HG02588 (cell line): ENCODE data around the gene SHISA3.
A peak's percentile ranks its signal among the peaks of the same experiment; 100 is the strongest.
"Not testable (repeated sequence)": the region's sequence is repeated elsewhere in the genome, so short reads cannot be mapped to it uniquely, and the experiment has no call there.

Experiments
- ATAC-seq: cut with Tn5 transposase; IDR thresholded peaks from one replicate; pipeline ENCODE4 v1.9.1; 2021; ENCODE audit warnings: mild to moderate bottlenecking, moderate library complexity; ENCODE audit not compliant: unreplicated experiment

SHISA3 gene

DNA sequence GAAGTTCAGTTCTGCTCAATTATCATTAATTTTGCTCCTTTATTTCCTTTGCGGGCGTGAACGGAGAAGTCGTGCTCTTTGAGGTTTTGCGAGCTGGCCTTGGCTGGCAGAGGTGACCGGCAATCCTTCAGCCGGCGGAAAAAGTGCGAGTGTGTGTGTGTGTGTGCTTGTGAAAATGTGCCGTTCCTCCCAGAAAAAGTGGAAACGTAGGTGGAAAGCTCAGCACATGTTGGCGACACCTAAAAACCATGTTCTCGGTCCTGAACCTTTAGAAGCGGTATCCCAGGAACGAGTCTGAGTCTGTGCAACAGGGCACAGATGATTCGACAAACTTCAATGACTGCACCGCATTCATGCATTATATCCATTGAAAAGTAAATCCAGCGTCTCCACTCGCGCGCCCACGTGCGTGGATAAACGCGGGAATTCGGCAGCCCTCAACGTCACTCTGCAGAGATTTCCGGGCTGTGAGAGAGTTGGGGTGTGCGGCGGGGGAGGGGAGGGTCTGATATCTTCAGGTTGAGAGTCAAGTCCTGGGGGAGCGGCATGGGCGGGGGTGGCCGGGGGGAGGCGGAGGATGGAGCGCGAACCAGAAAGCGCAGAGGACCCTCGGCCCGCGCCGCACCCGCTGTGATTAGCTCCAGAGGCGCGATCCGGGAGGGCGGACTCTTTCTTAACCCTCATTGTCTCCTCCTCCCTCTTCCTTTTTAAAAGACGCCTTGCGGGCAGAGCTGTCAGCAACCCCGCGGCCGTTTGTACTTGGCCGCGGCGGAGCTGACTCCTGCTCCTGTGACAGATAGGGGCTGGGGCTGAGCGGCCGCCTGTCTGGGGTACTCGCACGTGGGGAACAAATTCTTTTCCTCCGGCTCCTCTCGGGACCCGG lies at the start of gene SHISA3:
TSS of gene SHISA3 (plus strand) at position 737 of the 883 bp plus-strand sequence. CDS start 569 bp downstream, outside the sequence.
- ATAC-seq: peak; percentile 33

DNA sequence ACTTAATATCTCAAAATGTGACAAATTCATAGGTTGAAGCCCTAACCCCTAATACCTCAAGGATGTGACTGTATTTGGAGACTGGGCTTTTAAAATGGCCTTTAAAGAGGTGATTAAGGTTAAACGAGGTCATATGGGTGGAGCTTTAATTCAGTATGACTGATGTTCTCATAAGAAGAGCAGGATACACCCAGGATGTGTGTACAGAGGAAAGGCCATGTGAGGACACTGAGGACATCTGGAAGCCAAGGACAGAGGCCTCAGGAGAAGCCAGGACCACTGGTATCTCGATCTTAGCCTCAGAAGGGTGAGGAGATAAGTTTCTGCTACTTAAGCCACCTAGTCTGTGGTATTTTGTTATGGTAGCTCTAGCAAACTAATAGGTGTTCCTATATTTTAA lies 49.0 kb upstream of the SHISA3 start:
- no peak for ATAC-seq

DNA sequence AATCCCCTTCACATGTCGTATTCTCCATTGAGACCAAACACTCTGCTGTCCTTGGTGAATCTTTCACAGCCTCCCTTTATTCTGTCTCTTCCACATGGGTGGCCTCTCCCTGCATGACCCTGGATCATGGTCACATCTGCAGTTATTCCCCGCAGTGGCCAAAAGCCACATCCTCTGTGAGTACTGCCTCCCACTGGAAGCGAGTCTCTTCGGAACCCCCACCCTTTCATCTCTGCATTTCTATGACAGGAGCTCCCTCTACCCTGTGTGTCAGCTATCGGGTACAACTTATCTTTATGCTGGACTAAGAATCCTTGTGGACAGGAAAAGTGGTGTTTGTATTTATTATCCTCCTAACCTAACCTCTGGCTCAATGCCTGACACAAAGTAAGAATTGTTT lies 48.6 kb upstream of the SHISA3 start:
- ATAC-seq: no peak

DNA sequence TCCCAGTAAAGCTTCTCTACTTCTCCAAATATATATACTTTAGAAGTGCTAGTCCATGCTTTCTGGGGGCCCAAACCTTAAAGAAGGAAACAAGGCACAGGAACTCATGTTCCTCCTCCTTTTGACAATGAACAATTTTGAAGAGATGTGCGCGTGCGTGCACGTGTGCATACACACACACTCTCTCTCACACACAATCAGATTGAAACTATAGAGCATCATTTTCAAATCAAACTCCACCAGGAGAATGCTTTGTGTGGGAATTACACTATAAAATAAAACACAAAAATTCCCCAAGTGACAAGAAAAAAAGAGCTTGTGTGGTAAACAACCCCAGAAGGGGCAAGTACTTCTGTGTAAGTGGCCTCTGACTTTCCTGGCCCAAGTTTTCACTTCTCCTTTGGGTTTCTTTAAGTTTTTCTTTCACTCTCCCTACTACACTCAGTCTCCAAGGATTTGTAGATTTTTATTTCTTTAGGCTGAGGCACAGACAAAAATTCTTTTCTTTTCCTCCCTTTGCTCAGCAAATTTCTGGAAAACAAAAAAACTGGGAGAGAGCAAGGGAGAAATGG lies 46.6 kb upstream of the SHISA3 start:
- peak; percentile 72 for ATAC-seq

DNA sequence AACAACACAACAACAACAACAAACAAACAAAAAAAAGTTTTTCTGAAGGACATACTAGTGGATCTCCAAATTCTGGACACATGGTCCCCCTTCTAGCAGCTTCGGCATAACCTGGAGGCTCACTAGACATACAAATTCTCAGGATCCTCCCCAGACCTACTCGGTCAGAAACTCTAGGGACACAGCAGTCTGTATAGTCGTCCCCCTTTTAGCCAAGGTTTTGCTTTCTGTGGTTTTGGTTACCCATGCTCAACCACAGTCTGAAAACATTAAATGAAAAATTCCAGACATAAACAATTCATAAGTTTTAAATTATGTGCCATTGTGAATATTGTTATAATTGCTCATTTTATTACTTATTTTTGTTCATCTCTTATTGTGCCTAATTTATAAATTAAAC lies 45.2 kb upstream of the SHISA3 start:
- no peak for ATAC-seq

DNA sequence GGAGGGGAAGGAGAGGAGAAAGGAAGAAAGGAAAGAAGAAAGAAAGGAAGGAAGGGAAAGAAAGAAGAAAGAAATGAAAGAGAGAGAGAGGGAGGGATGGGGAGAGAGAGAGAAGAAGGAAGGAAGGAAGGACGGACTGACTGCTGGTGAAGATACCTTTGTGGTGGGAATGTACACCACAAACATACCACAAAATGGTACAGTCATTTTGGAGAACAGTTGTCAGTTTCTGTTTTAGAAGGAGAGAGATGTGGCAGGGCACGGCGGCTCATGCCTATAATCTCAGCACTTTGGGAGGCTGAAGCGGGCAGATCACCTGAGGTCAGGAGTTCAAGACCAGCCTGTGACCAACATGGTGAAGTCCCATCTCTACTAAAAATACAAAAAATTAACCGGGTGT lies 40.0 kb upstream of the SHISA3 start:
- ATAC-seq: no peak

DNA sequence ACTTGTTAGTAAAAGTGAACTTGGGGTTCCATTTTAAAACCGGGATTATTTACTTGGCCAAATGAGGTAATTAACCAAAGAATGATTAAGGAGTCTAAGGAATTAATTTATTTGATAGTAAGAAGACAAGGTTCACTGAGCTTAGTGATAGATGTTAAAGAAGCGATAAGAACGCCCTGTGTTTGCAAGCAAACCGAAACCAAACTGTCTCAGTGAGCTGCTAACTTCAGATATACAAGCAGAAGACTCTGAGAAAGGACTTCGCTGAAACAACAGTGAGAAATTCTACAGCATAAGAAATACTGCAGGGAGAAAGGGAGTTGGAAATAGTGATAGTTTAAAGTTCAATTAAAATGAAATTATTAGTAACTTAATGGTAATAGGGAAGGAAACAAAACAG lies 37.6 kb upstream of the SHISA3 start:
- no peak for ATAC-seq

DNA sequence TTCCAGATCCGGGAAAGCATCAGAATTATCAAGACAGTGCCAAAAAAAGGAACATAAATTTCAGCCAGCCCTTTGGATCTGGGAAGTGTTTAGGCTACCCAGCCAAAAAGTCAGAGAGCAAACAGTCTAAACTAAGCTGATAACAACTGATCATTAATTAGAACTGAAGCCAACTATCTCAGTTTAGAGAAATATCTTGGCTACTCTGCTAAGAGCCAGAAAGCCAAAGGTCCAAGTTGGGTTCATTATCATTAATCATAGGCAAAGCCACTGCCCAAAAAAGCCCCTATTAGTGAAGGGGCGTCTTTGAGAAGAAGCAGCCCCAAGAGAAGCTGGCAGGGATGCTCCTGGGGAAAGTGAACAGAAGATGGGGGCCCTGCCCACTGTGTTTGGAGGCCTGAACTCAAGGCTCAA lies 37.0 kb upstream of the SHISA3 start:
- no peak for ATAC-seq

DNA sequence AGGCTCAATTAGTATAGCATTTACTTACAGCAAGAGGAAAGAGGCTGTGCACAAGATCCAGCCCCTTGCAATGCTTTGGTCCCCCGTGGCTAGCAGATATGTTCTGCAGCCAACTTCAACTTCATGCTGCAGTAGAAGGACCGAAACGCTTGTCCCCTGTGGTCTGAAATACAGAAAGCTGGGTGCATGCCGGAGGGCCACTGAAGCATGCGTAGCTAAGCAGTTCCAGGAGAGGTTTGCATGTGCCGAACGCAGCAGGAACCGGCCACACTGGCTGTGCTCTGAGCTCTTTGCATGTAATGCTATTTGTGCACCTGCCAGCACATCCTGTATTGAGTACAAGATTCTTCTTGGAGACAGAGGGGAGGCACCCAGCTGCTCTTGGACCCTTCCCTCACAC lies 35.8 kb upstream of the SHISA3 start:
- no peak for ATAC-seq

DNA sequence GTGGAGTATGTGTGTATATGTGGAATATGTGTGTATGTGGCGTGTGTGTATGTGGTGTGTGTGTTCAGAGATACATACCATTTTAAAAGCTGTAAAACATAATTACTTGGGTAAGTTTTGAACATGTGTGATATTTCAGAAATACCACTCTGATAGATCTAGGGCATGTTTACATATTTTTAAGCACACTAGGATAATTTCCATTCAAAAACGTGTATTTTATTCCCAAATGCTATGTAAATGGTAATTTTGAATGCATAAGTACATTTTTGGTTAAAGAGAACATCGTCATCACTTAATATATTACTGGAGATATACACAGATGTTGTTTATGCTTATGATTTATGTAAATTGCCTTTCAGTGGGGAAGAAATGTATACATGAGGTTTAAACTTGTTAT lies 34.7 kb upstream of the SHISA3 start:
- no peak for ATAC-seq

DNA sequence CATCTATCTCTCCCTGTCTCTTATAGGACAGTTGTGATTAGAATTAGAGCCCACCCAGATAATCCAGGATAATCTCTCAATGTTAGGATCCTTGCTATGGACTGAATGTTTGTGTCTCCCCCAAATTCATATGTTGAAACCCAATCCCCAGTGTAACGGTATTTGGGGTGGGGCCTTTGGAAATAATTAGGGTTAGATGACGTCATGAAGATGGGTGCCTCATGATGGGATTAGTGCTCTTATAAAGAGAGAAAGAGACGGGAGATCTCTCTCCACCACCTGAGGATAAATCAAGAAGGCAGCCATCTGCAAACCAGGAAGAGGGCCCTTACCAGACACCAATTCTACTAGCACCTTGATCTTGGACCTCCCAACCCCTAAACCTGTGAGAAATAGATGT lies 33.7 kb upstream of the SHISA3 start:
- ATAC-seq: no peak

DNA sequence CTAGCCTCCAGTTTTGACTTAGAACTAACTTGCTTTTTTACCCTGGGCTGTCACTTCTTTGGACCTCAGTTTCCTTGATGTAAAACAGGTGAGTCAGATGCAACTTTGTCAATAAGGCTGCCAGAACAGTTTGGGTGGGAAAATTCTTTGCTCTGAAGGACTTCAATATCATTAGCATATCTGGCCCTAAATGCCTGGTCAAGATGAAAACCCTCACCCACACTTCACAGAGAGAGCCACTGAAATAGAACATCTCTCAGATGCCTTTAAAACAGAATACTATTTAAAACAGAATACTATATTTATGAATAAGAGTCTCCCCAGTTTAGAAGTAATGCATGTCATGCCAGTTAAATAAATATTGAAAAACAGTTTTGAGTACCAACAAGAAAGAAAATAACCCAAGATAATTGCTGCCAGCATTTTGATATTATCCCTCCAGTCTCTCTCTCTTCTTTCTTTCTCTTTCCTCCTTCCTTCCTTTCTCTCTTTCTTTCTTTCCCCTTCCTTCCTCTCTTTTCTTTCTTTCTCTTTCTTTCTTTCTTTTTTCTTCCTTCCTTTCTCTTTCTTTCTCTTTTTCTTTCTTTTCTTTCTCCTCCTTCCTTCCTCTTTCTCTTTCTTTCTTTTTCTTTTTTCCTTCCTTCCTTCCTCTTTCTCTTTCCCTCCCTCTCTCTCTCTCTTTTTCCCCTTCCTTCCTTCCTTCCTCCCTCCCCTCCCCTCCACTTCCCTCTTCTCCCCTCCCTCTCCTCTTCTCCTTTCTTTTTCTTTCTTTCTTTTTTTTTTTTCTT lies 32.8 kb upstream of the SHISA3 start:
- ATAC-seq: no peak

DNA sequence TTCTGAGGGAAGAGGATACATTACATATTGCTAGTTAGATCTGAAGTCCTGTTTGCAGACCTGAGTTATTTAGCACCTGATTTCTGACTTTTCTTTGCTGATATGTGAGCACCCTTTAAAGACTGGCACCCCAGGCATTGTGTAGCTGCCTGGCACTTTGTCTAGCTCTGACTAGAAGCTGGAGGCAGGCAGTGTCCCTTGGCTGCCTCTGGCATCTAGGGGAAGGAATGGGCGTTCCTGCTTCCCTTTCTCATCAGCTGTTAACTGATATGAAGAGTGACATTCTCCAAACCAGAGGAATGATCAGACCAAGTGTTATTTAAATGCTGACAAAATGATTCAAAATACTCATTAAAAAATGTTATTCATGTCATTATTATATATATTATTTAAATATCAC lies 30.3 kb upstream of the SHISA3 start:
- no peak for ATAC-seq

DNA sequence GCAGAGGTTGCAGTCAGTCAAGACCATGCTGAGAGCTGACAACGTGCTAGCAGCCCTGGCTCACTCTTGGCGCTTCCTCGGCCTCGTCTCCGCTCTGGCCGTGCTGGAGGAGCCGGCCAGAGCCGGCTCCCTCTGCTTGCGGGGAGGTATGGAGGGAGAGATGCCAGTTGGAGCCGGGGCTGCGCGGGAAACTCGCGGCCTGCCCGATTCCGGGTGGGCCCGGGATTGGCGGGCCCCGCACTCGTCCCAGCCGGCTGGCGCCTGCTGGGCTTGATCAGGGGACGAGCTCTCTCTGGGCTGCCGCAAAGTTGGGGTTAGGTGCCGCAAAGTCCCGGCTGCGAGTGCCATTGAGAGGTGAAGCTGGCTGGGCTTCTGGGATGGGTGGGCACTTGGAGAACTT lies 27.8 kb upstream of the SHISA3 start:
- no peak for ATAC-seq

DNA sequence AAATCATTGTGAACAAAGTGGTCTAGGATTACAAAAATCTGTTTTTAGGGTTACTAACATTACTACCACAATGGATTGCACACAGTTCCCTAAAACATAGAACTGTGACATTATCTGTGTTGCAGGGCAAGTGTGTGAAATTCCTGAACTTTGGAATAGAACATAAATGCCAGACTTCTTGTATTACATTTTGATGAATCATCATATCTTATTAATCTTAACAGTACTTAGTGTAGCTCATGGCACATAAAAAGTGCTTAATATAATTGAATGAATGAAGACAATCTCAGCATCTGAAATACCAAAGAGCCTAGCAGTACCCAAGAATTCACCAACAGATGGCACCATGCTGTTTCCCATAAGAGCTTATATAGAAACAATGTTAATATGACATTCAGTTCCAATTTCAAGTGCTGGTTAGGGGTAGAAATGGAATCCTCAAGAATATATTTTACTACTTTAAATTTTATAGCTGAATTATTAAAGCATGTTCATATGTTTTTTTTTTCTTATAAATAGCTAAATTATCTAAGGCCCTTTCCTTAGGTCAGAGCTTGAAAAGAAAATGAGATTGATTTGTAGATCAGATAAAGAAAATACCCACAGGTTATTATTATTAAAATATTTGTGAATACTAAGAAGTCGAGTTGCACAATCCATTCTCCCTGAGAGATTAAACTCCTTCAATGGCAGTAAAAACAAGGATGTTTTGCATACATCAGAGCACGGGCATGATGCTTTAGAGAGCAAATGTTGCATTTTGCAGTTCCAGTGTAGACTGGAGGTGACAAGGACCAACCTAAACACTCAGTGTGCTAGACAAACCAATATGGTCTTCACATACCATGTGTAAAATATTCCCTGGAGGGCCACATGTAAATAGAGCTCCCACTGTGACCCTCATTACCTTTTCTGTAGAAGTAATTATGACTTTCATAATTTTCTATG lies 25.7 kb upstream of the SHISA3 start:
- no peak for ATAC-seq

DNA sequence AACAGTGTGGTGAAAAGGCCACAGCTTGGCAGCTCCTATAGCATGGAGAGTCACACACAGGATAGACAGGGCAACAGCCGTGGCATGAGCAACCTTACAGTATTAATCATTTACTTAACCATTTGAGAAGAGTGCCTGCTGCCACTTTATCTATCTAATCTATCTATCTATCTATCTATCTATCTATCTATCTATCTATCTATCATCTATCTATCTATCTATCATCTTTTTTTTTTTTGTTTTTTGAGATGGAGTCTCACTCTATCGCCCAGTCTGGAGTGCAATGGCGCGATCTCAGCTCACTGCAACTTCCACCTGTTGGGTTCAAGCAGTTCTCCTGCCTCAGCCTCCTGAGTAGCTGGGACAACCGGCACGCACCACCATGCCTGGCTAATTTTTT lies 25.0 kb upstream of the SHISA3 start:
- ATAC-seq: not testable (repeated sequence)

DNA sequence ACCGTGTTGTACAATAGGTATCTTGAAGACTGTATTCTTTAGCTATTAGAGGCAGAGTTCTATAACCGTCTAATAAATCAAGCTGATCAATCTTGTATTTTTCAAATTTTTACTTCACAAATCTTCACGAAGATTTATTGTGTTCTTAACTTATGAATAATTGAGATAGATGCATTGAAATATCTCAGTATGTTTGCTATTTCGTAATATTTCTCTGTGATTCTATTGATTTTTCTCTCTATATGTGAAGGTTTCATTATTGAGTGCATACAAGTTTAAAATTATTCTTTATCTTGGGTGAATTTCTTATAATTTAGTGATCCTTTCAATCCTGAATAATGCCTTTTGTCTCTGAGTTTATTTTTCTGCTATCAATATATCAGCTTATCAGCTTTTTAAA lies 19.8 kb upstream of the SHISA3 start:
- ATAC-seq: no peak

DNA sequence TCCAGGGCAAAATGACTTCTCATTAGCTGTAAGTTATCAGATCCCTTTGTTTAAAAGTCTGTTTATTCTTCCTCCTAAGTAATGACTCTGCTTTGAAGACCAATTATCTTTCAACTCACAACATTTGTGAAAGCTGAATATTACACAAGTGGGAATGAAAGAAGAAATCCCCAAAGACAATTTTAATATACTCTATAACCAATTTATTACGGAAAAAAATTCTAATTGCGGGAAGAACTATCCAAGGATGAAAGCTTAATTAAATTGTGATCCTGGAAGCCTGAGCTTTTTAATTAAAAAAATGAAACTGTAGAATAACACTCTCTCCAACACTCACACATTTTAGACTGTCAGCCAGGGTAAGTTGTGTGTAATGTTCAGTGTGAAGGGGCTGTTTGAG lies 15.6 kb upstream of the SHISA3 start:
- no peak for ATAC-seq

DNA sequence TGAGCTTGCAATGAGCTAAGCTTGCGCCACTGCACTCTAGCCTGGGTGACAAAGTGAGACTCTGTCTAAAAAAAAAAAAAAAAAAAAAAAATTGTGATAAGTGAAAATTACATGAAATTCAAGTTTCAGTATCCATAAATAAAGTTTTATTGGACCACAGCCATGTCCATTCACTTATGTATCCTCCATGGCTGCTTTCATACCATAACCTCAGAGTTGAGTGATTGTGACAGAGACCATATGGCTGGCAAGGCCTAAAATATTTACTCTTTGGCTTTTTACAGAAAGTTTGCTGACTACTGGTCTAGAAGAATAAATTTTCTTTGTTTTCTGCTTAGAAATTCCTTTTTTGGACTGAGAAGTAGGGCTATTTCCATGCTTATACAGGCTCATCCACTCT lies 11.8 kb upstream of the SHISA3 start:
- no peak for ATAC-seq

DNA sequence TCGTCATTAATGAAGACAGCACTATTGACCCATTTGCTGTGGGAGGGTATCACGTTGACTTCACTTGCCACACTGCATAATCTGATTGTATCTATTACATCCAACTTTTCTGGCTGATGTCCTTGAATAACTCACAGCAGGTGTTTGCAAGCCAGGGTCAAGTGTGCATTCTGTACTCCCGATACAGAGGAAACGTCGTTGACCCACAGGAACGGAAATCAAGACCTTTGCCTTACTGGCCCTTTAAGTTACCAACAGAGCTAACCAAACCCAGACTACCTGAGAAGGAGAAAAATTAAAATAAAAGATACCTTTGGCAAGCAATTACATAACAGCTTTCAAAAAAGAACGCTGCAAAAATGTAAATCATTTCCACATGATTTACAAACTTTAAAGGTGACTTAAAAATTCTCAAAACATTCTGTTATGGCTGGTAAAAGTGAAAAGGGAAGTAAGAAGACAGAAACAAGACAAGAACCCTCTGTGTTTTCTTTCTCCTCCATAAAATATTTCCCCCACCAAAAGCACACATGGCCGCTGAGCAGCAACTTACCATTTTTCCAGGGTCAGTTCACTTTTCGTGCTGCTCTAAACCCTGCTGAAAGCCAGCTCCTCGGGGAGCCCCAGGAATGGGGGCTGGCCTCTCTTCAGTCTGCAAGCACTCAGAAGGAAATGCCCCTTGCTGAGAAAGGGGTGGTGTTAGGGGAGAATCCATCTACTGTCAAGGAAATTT lies 6.5 kb upstream of the SHISA3 start:
- ATAC-seq: no peak
